ENCODE data around the gene THADA.
"Not testable (repeated sequence)": the region's sequence is repeated elsewhere in the genome, so short reads cannot be mapped to it uniquely, and the experiment has no call there.

Gene THADA

DNA sequence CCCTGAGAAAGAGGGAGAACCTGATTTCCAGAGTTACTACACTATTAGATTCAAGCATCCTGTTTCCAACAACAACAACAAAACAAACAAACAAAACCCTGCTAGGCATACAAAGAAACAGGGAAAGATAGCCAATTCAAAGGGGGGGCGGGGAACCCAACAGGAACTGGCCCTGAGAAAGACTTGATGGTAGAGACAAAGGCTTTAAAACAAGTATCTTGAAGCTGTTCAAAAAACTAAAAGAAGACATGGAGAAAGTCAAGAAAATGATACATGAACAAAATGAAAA lies 147.1 kb downstream of the THADA start:
- DNase-seq (ENCODE audit: insufficient read length, low spot score) (no peak), FAIRE-seq (no peak)

DNA sequence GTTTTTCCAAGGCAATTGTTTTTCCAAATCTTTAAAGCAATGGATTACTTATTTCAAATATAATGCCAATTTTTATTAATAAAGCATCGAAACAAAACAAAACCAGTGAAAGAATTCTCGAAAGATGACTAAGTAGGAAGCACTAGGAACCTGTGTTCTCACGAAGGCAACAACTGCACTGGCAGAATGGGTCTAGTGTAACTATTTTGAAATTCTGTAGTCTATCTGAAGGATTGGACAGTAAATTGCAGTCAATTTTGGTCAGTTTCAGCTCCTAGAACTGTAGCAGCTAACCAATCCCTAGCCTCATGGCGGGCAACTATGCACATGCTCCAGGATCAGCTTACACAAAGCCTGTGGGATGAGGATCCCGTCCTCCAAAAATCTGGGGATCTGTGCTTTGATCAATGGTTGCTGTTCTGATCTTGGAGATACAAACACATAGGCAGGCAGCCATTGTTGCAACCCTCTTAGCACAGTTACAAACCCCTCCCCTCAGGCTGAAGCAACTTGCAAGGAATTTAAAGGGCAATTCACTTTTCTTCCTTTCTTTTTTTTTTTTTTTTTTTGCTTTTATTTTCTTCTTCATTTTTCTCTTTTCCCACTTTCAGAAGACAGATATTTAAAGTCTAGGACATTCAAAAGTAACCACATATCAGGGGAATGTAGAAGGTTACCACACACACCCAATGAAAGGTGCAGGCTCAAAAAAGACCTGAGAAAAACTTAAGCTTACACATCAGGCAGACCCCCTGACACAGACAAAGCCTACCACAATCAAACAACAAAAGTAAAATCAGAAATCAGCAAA lies 147.6 kb downstream of the THADA start:
- FAIRE-seq, result no peak
- no peak for DNase-seq (ENCODE audit: insufficient read length, low spot score)

DNA sequence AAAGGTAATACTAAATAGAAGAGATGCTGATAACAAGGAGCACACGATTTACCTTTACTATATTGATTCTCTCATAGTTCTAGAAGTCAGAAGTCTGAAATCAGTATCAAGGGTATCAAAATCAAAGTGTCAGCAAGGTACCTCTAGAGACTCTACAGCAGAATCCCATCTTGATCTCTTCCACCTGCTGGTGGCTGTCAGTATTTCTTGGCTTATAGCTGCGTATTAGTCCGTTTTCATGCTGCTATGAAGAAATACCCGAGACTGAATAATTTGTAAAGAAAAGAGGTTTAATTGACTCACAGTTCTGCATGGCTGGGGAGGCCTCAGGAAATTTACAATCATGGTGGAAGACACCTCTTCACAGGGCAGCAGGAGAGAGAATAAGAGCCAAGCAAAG lies 149.1 kb downstream of the THADA start:
- FAIRE-seq; DNase-seq (ENCODE audit: insufficient read length, low spot score): not testable (repeated sequence)

DNA sequence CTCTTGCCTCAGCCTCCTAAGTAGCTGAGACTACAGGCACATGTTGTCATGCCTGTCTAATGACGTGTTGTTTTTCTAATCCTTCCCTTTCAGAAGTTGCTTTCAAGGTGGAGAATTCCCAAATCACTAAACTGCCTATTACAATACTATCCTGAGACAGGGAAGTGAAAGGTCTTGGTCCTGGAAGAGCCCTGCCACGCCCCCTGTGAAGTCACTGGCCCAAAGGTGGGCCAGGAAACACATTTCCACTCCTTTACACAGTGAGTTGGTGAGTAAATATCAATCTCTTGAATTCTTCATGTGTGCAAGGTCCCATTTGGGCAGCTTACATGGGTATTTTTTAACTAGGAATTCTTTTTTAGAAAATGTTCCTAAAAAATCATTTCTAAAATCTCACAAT lies 150.1 kb downstream of the THADA start:
- FAIRE-seq (no peak), DNase-seq (ENCODE audit: insufficient read length, low spot score) (no peak)

DNA sequence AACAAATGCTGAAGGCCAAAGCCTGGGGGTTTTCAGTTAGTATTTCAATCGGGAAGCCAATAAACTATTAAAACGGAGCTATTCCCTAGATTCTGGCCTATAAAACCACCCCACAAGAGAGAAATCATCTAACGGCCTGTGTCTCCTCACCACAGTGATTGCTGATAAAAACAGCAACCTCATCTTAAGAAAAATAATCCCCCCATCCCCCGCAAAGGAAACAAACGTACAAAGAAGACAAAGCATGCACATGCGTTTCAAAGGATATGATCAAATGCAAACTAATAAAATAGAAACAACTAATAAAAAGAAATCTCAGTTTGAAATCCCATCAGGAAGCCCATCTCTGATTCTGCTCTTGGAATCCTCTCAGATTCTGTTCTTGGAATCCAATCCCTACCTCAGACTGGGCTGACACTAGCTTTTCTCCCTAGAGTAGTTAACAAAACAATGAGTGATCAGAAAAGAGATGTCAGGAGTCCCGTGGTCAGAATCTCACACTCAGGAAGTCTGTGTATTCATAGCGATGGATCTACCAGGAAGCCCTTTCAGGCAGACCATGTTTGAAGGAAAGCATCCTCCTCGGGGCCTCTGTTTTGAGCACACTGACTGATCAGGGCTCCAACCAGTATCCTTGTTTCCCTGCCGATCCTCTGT lies 150.7 kb downstream of the THADA start:
- FAIRE-seq (no peak), DNase-seq (ENCODE audit: insufficient read length, low spot score) (no peak)

DNA sequence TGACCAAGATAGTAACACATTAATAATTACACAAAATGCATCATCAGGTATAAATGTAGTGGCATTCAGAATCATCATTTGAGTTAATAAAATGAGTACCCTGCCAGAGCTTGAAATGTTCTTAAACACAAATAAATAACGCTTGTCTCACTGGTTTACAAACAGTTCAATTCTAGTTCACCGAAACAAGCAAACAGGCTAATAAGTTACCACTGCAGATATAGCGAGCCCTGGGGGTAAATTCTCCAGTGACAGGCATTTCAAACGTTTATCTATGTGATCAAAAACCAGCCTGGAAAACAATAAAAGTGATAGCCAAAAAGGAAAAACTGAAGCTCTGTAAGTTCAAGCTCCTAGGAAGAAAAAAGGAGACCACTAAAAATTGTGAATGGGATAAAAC lies 152.6 kb downstream of the THADA start:
- no peak for DNase-seq (ENCODE audit: insufficient read length, low spot score)
- FAIRE-seq, result no peak

DNA sequence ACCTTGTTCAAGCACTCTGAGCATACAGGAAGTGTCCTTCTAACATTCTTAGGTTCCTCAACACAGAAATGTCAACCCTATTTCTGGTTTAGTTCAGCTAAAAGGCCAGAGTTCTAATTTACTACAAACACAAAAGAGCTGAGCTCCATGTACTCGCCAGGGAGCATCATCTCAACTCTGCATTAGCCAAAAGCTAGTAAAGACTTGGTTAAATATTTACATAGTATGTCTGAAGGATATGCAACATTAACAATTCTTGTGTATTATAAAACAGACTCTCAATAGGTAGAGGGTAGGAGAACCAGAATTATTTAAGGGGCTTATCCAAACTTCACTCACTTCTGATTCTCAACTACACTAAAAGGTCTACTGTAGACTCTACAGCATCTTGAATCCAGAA lies 154.6 kb downstream of the THADA start:
- FAIRE-seq (no peak), DNase-seq (ENCODE audit: insufficient read length, low spot score) (no peak)

DNA sequence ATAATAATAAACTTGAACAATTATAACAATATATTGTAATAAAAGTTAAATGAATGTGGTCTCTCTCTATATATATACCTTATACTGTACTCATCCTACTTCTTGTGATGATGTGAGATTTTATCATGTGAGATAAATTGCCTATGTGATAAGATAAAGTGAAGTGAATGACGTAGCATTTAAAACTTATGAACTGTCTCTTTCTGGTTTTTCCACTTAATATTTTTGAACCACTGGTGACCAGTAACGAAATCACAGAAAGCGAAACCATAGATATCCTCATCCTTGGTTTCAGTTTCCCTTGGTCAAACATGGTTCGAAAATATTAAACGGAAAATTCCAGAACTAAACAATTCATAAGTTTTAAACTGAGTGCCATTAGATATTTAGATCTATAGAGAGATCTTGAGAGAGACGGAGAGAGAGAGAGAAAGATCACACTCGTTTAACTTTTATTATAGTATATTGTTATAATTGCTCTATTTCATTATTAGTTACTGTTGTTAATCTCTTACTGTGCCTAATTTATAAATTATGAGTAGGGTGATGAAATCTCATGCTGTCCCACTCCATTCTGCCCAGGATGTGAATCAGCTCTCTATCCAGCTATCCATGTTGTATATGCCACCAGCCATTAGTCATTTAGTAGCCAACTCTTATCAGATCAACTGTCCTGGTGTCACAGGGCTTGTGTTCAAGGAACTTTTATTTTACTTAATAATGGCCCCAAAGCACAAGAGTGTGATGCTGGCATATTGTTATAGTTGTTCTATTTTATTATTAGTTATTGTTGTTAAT lies 156.8 kb downstream of the THADA start:
- DNase-seq (ENCODE audit: insufficient read length, low spot score) (no peak), FAIRE-seq (no peak)

DNA sequence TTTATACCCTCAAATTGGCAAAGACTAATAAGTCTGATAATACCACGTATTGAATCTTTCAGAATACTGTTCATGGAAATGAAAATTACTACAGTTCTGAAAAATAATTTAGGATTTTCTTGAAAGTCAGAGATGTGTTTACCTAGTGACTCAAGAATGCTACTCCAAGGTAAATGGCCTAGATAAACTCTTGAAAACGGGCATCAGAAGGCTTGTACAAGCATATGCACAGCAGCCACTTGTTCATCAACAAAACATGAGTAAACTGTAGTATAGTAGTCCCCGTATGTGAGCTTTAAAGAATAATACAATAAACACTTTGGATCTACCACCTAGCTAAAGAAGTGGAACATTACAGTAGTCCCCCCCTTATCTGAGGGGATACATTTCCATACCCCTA lies 157.5 kb downstream of the THADA start:
- no peak for DNase-seq (ENCODE audit: insufficient read length, low spot score)
- no peak for FAIRE-seq

DNA sequence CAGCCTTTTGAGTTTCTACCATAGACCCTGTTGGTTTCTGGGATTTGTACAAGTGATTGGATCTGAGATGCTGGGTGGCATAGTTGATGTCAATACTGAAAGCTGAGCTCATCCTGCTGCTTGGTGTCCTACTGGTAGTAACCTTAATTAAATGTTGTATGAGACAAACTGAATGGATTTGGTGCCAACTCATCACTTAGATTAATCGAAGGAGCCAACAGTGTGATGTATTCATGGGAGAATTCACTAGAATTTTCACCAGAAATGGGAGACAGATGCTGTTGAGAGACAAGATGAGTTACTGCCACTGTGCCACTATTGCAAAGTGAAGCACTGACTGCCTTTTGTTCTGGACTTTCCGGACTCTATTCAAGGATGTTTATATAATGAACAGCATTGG lies 158.5 kb downstream of the THADA start:
- FAIRE-seq, result no peak
- DNase-seq (ENCODE audit: insufficient read length, low spot score), result no peak

DNA sequence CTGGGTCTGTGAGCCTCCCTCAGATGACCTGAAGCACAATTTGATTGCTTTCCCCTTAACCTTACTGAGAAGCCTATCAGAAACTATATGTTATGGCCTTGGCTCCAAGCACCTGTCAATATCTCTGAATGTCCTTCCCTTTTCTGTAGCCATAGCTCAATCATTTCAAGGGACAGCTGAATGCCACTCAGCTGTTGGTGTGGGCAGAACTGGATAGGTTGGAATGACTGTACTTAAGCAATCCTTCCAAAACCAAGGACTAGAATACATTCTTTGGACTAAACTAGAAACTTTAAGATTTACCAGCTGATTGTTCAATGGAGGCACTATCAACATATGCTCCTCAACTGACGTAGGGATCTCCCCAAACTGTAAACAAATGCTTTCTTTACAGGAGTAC lies 159.4 kb downstream of the THADA start:
- DNase-seq (ENCODE audit: insufficient read length, low spot score) (no peak), FAIRE-seq (no peak)

DNA sequence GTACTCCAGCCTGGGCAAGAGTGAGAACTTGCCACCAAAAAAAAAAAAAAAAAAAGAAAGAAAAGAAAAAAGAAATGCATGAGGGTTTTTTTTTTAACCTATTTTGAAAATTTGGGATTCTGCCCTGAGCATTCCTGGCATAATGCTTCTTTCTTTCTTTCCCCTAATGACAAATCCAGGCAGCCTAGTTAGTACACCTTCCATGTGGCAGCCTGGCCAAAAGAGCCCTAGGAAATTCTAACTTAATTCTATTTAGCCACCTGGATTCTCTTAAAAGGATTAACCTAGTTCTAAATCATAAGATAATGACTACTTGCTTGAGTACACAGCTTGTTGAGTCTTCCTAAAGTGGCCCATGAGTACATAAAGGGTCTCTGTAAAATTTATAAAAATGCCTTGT lies 160.1 kb downstream of the THADA start:
- FAIRE-seq (no peak), DNase-seq (ENCODE audit: insufficient read length, low spot score) (no peak)

DNA sequence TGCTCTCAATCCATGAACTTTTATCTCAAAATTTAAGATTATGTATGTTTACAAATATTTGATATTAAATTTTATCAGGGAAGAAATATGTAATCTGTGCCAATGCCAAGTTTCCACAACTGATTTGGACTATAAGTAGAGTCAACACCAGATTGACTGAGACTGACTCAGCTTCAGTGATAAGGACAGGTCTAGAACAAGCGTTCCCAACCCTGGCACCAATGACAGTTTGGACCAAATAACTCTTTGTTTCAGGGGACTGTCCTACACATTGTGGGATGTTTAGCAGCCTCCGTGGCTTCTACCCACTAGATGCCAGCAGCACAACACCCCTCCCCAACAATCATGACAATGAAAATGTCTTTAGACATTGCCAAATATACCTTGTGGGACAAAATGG lies 165.3 kb downstream of the THADA start:
- DNase-seq (ENCODE audit: insufficient read length, low spot score) (no peak), FAIRE-seq (no peak)

DNA sequence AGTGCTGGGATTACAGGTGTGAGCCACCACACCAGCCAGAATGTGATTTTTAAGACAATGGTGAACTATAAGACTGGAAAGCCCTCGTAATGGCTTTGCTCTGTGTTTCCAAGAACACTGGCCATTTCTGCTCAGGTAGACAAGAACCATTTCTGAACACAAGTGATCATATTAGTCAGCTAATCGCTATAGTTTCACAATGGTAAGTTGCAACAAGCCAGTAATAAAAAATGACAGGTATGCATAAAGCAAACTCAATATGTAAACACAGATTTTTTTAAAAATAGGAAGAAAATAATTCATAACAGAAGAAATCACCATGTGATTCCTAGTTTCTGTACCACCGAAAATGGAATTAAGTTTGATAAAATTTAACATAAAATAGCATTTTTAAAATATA lies 166.5 kb downstream of the THADA start:
- DNase-seq (ENCODE audit: insufficient read length, low spot score) (no peak), FAIRE-seq (no peak)

DNA sequence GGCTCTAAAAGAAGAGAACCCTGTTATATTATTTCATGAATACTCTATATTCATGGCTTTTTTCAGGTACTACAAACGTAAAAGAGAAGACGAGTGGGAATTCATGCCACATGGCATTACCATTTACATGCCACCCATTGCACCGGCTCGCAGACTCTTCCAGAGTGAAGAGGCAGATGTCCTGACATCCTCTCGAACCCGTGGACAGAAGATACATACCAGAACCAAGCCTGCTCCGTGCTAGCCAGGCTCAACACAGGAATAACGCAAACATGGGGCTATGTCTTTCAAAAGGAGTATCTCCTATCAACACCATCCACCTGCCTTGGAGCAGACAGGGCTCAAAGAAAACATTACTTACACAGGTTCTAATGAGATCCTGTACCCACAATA lies 168.8 kb downstream of the THADA start:
- no peak for FAIRE-seq

DNA sequence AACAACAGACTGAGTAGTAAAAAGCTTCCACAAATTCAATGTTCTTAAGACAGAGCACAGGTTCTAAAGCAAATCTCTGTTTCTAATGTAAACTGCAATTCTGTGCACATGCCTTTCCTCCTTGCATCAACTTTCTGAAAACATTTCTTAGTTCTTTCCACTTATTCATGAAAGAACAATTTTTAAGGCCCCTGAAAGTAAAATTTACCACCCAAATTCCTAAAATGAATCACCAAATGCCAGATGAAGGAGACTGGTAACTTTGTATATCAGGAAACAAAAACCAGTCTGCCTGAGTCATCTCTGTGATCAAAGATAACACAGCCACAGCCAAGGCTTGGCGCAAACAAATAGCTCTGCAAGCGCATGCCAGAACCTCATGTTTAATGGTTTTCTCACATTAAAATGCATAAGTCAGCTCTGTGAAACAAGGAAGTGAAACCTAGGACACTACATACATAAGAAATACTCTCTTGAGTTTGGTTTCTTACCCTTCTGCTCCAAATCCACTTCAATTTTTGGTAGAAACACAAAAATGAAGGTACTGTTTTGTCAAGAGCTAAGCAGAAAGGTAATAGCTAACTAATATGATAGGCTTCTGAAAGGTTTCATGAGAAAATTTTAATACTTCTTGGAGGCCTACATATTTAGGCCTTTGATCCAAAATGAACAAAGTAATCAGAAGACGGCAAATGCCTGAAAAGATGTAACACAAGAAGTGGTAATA lies 169.4 kb downstream of the THADA start:
- FAIRE-seq (peak; percentile 98), DNase-seq (ENCODE audit: insufficient read length, low spot score) (peak; percentile 52)

More for the DNA sequence above, 168.8 kb downstream of the THADA start:
- no peak for DNase-seq (ENCODE audit: insufficient read length, low spot score)

DNA sequence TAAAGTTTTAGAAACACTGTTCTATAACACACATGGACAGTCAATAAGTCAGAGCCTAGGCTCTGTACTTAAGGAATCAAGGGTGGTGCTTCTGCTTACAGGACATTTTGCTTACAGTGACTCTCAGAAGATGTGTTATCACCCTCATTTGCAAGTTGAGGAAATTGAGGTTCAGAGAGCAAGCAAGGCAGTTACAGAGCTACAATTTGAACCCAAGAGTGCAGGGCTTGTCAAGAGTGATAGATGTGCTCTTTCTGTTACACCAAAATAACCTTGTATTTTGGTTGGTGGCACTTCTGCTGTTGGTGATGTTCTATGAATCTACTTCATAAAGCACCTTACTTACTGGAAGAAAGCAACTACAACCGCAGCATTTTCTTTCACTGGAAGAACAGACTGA lies 170.2 kb downstream of the THADA start:
- DNase-seq (ENCODE audit: insufficient read length, low spot score) (no peak), FAIRE-seq (peak; percentile 83)

DNA sequence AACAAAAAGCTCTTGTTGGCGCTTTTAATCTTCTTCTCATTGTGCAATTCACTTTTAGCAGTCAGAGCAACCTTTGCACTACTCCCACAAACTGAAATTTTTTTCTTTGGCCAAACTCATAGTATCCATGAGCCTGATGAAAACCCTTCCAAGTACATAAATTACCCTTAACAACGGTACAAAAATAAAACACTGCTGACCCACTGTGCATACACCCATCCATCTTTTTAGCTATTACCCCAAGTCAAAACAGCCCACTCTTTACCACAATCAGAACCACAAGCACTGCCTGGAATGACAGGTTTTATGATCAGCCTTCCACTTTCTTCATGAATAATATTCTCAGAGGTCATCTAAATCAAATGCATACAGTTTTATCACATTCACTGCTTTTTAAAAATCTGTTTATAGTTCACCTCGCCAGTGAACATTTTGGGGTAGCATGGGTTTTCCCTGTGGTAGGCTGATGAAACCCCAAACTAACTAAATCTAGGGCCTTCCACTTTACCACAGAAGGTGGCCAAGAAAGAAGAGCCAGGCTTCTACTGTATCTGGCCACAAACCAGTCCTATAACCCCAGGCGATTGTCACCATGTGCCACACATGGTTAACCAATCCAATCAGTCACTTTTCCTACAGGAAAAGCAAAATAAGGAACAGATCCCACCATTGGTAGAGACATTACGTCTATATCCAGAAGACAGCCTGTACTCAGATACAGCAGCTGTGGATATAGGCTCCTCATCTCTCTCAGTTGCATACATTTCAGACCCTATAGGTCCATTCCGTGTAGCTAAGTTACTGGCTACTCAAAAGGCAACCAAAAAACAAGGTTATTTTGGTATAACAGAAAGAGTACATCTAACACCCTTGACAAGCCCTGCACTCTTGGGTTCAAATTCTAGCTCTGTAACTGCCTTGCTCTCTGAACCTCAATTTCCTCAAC lies 171.3 kb downstream of the THADA start:
- no peak for DNase-seq (ENCODE audit: insufficient read length, low spot score)
- FAIRE-seq, result peak; percentile 72

DNA sequence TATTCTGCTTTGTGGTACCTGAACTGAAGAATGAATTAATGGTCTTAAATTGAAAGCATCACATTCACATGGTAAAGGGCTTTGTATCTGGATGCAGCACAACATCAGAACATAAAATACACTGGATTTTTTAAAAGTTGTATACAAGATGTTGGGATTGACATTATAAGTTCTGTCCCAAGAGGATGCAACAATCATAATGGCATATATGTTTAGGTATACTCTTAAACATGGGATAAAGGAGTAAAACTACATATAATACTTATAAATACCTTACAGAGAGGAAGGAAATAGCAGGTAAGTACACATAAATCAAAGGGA lies 171.9 kb downstream of the THADA start:
- FAIRE-seq (no peak), DNase-seq (ENCODE audit: insufficient read length, low spot score) (no peak)

DNA sequence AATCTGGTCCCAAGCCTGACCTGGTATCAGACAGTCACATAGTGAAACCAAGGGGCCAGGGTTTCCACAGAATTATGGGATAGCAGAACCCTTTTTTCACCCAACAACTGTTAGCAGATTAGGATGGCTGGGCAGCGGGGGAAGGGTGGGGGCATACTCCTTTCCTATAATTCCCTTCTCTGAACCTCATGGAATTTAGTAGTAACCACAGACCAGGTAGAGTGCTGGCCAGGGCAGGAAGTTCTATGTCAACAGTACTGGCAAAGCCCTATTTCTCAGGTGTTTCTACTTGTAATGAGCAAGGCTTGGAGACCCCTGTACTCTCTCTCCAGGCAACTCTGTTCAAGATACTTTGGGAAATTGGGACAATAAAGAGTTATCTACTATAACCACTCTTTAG lies 174.6 kb downstream of the THADA start:
- no peak for FAIRE-seq

More for the DNA sequence above, 174.6 kb downstream of the THADA start:
- no peak for DNase-seq (ENCODE audit: insufficient read length, low spot score)
